Prostate gland (tissue), 2 donors: ENCODE measurements around the gene MOBP.

ENCODE experiments used
- CTCF ChIP-seq, 4 experiments: fragments of 200-600 bp in 2 of 4; fragments of 450-650 bp in 2 of 4; sonication (generic) in 2 of 4; IDR thresholded peaks; 1 replicate in 3 of 4; 2 replicates in 1 of 4; pipeline ENCODE4 v1.5.1; 2016 to 2019; ENCODE audit warnings: antibody characterized with exemption in 4 of 4, mild to moderate bottlenecking in 2 of 4, moderate library complexity in 2 of 4
- POLR2A ChIP-seq: fragments of 450-650 bp; IDR thresholded peaks from one replicate; pipeline ENCODE4 v1.6.1; 2016; ENCODE audit warnings: antibody characterized with exemption, mild to moderate bottlenecking

- TF ChIP-seq POLR2A (no peak), CTCF (IDR thresholded peaks at IDR 0.05) (no peak)
Measured at GRCh38 chr3:39432342-39432741, 35.1 kb upstream of the MOBP start.
